CD4-positive, alpha-beta T cell treated with Interleukin-6 at 100 ng/mL for 8 hours (primary cell): ENCODE data around the gene RGPD3.

Experiments used
- DNase-seq: peaks from one replicate; pipeline ENCODE4 v3.0.0-alpha.2; 2020; ENCODE audit warnings: mixed read lengths, low spot score

Gene RGPD3

GRCh38 chr2:106342831-106343251 lies 125.4 kb downstream of the RGPD3 start:
- no peak for DNase-seq

GRCh38 chr2:106341666-106342065 lies 126.5 kb downstream of the RGPD3 start:
- DNase-seq, result no peak
